M059J (cell line): Measurements from ENCODE around the gene NTRK2. TPM values are rescaled to one million over a fixed set of nuclear protein-coding genes. Genes with fewer than 3 reads are reported as not detected.

Experiments
- DNase-seq: peaks from one replicate; pipeline ENCODE4 v3.0.0-alpha.2; 2012; ENCODE audit warnings: low read depth
- total RNA-seq: library from RNA; depleted of rRNA; stranded (reverse); fragments of >200 nt; shearing (Covaris generic); gene quantifications from 2 replicates; pipeline ENCODE4 v1.2.3, GENCODE V29; 2014

The NTRK2 gene
- total RNA-seq, 1 experiment from 2014 or later, result 1.1 TPM

DNA sequence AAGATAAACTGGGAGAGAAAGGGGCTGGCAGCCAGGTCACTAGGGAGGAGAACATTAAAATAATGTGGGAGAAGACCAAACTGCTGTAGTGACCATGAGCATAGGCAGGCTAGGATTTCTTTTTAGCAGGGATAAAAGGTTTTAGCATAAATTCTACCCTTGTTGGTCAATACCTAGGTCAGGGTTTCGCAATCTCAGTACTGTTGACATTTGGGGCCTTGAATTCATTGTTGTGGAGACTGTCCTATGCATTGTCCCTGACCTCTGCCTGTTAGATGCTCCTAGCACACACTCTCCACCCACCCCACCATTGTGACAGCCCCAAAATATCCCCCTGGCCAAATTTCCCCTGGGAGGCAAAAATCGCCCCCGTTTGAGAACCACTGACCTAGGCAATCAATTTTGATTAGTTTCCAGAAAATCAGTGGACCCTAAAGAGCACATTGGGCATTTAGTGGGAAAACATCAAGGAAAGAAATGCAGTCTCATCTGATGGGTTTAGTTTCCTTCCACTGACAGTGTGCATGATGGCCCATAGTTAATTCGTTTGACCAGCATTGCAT lies 181.4 kb downstream of the NTRK2 start:
- no peak for DNase-seq

GRCh38 chr9:84851935-84852585 lies 182.5 kb downstream of the NTRK2 start:
- DNase-seq, result peak; percentile 95

DNA sequence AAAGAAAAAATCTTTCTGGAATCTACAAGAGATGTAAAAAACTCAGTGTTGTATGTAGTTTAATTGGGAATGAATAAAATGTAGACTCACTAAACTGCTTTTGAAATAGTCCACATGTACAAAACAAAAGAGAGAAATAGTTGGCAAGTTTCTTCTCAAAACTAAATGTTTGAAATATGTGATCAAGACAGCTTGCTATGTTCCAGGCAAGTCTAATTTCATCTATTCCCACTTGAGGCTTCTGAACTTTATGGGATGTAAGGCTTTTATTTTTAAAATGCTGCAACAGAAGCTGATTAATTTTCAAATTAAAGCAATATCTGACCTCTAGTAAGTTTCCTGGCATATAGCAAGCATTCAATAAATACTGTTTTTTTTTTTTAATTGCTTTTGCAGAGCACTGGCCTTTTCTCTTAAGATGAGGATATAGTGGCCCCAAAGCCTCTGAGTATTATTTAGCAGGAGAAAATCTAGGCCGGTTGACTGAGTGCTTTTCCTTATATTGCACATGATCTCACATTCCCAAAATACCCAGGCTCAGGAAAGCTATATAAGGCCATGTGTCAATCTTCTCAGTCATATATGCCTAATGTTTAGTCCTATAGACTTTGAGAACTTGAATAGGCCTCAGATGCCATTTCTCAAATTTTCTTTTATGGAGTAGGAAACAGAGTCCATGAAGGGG lies 183.2 kb downstream of the NTRK2 start:
- no peak for DNase-seq

- DNase-seq, result peak; percentile 84
These were observed 186.7 kb downstream of the NTRK2 start for GRCh38 chr9:84856181-84856632.

- DNase-seq, result no peak
These were observed 187.7 kb downstream of the NTRK2 start for GRCh38 chr9:84857211-84857610.

- no peak for DNase-seq
These were observed 188.8 kb downstream of the NTRK2 start for GRCh38 chr9:84858364-84858763.

- no peak for DNase-seq
These were observed 191.0 kb downstream of the NTRK2 start for GRCh38 chr9:84860249-84861115.

- DNase-seq, result no peak
These were observed 191.9 kb downstream of the NTRK2 start for GRCh38 chr9:84861455-84861854.

GRCh38 chr9:84862308-84862707 lies 192.8 kb downstream of the NTRK2 start:
- no peak for DNase-seq

DNA sequence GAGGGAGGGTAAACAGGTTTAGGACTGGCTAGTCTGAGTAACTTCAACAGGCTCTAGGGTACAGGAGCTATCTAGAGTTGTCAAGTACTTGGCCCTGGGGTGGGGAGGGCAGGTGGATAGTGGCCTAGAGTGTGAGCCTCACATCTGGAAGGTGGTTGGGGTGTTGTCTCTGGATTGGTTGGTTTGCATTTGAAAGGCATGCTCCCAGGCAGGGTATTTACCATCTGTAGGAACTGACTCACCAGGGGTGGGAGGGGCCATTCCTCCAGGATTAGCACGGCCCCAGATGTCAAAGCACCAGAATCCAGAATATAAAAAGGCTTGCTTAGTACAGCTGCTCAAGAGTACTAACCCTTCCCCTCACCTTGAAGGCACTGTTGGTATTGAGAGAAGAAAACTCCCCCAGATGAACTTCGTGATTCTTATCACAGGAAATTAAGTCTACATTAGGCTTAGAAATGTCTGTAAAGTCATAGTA lies 193.3 kb downstream of the NTRK2 start:
- DNase-seq, result peak; percentile 61

- no peak for DNase-seq
These were observed 193.8 kb downstream of the NTRK2 start for GRCh38 chr9:84863372-84863771.

GRCh38 chr9:84866396-84867175 lies 197.1 kb downstream of the NTRK2 start:
- DNase-seq, result no peak

DNA sequence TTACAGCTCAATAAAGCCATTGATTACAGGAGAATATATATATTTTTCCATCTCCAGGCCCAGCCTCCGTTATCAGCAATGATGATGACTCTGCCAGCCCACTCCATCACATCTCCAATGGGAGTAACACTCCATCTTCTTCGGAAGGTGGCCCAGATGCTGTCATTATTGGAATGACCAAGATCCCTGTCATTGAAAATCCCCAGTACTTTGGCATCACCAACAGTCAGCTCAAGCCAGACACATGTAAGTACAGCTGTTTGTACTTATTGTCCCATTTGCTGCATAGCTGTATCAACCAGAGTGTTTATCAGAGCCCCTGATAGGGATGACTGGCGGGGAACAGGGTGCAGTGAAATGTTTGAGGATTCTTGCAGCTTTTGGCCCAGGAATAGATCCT lies 197.7 kb downstream of the NTRK2 start:
- DNase-seq, result no peak

- no peak for DNase-seq
These were observed 199.6 kb downstream of the NTRK2 start for GRCh38 chr9:84869091-84869490.

GRCh38 chr9:84871983-84872382 lies 202.5 kb downstream of the NTRK2 start:
- DNase-seq, result no peak

- DNase-seq, result no peak
These were observed 204.5 kb downstream of the NTRK2 start for GRCh38 chr9:84874022-84874421.

DNA sequence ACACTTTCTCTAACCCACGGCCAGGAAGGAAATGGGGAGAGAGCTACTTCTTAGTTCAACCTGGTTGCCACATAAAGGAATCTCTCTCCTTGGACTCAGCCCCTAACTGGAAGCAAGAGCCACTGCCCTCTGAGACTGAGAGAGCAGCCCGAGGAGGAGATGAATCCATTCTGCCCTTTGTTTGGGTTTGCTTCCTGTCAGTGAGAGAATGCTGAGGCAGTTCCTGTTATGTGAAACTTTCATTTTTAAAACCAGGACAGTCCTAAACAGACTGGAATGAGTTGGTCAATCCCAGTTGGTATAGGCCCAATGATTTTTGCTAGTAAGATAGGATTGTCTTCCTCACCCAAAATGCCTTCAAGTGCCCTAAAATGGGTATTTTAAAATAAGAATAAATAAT lies 205.1 kb downstream of the NTRK2 start:
- peak; percentile 33 for DNase-seq

DNA sequence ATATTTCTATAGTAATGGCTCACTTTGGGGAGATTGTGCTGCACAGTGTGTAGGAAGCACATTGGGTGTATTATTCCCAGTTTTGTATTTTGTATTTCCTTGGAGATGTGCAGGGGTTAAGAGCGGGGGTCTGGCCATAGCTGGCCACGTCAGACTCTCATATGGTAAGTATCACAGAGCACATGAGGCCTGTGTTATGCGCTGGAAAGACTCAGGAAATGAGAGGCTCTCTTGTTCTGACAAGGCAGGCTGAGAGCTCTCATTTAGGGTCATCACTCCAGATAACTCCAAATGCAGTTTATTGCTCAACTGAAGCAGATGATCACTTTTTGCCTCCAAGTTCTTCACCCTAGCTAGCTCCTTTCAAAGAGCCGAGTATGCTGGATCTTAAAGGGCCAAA lies 205.7 kb downstream of the NTRK2 start:
- no peak for DNase-seq

DNA sequence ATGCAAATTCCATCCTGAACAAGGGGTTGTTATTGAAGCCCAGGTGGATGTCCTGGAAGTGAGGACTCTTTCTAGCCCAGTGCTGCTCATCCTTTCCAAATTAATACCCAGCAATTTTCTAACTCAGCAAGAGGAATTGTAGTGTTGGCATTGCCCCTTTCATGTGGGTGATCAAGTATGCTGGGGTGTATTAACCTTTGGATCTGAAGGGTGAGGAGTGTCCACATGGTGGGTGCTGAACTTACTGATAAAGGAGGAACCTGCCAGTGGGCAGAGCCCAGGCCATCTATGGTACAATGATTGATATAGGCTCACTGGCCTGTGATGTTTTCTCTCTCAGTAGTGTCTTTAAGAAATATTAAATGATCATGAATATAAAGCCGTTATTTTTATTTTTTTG lies 210.1 kb downstream of the NTRK2 start:
- DNase-seq, result no peak

- DNase-seq, result no peak
These were observed 211.3 kb downstream of the NTRK2 start for GRCh38 chr9:84880835-84881234.

DNA sequence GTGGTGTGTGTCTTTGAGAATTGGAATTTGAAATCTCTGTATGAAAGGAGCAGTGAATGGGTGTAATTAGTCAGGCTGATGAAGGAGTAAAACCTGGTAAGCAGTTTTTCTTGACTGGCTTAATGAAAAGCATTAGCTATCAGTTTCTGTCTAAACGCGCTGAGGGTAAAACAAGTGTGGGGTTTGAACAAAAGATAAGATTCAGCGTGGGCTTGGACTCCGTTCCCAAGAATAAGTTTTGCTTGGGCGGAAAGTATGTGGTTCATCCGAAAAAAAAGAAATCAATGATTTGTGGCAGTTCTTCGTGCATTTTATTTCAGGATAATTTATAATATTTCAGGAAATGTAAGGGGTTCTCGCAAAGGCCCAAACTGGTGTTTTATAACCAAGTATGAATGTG lies 217.3 kb downstream of the NTRK2 start:
- DNase-seq, result no peak
